UCSD-AML1 (cell line): ENCODE results near the gene NMT1.

ENCODE experiments used
- DNase-seq: peaks from one replicate; lab custom pipeline; 2025; ENCODE audit not compliant: unreplicated experiment; lab: John Stamatoyannopoulos, UW

NMT1 gene

GRCh38 chr17:45149037-45149668, 88.0 kb downstream of the NMT1 start:
- DNase-seq = peak; percentile 86

GRCh38 chr17:45149669-45150664, 88.8 kb downstream of the NMT1 start:
- peak; percentile 71 for DNase-seq

GRCh38 chr17:45150911-45151809, 90.0 kb downstream of the NMT1 start:
- DNase-seq = no peak

GRCh38 chr17:45155029-45155428, 93.9 kb downstream of the NMT1 start:
- DNase-seq = no peak

- DNase-seq = no peak
These were observed 94.4 kb downstream of the NMT1 start for GRCh38 chr17:45155483-45155882.

GRCh38 chr17:45156242-45156641, 95.1 kb downstream of the NMT1 start:
- no peak for DNase-seq
